ENCODE results near the gene TNFRSF6B. TPM values are rescaled to one million over a fixed set of nuclear protein-coding genes. Genes with fewer than 3 reads are reported as not detected.

TNFRSF6B gene
- total and polyA plus RNA-seq, 2 donors (not counting 3 experiments of a cell fraction or from before 2014, with no cell fraction given) = 0.69 to 11.3 TPM

- intact Hi-C loops (cut with micrococcal nuclease) (no loop called here), dilution Hi-C loops (cut with MboI; ENCODE audit: extremely low pct_ligation_motif_present, low sequenced_read_pairs) (no loop called here)
- Histone ChIP-seq H3K36me3 (ENCODE audit: control insufficient read depth in 2 of 2, extremely low read depth in 1 of 2, insufficient read depth in 2 of 2, low read length in 2 of 2) (peaks cover 2 to 40% of the 10 kb centered on the region in 2 experiments), H3K9ac (replicated peaks; ENCODE audit: extremely low read depth, insufficient read depth, low read length) (no peak overlapping the region), H2AFZ (ENCODE audit: low read depth, low read length) (no peak overlapping the region), H3K4me1 (ENCODE audit: control insufficient read depth, extremely low read depth, insufficient read depth, low read length) (no peaks in the 10 kb centered on the region), H3K27me3 (ENCODE audit: control insufficient read depth in 2 of 2, insufficient read depth in 2 of 2, low read length in 2 of 2) (no peaks in the 10 kb centered on the region), H3K79me2 (ENCODE audit: control insufficient read depth, insufficient read depth, low read length) (peaks cover 6% of the 10 kb centered on the region), H3K4me2 (ENCODE audit: insufficient read depth, low read length) (no peak overlapping the region), H3K27ac (ENCODE audit: insufficient read depth, low read depth, low read length) (no peak overlapping the region), H3K9me3 (replicated peaks; ENCODE audit: control insufficient read depth, insufficient read depth, low read length) (no peaks in the 10 kb centered on the region), H3K9me1 (replicated peaks; ENCODE audit: control insufficient read depth, extremely low read depth, insufficient read depth, low read length) (no peaks in the 10 kb centered on the region), H3K4me3 (replicated peaks in 1 of 3; ENCODE audit: insufficient read depth in 1 of 3, low read depth in 1 of 3, low read length in 3 of 3) (no peak overlapping the region), H4K20me1 (replicated peaks; ENCODE audit: control insufficient read depth, extremely low read depth, insufficient read depth, low read length) (no peaks in the 10 kb centered on the region)
- ChIA-PET CTCF (interaction anchor here (1.2 to 1.4 kb wide), 3 partner anchors 12 to 21 kb away, joined by 3 read pairs; partner anchors contain the start of gene STMN3), POLR2A (interaction anchor here (0.9 kb wide), 1 partner anchor 33 kb away, joined by 3 read pairs; no protein-coding TSS in a partner anchor)
- no peak for FAIRE-seq
- BruUV-seq (replicated peaks) = no TSS peak
- DNase-seq (ENCODE audit: low read depth, low spot score) = no peak
- no peak for TF ChIP-seq EZH2 (IDR thresholded peaks at IDR 0.05; ENCODE audit: borderline replicate concordance, low read depth, low read length, severe bottlenecking)
- TF ChIP-seq FOS (IDR thresholded peaks at IDR 0.05; ENCODE audit: borderline replicate concordance, insufficient read depth, low read length) = no peak
- TF ChIP-seq GATA2 (IDR thresholded peaks at IDR 0.05; ENCODE audit: insufficient read depth, insufficient read length, low read depth, low read length) = no peak
- TF ChIP-seq MYC (IDR thresholded peaks at IDR 0.05; ENCODE audit: low read depth, low read length) = no peak
- no peak for TF ChIP-seq POLR2A (IDR thresholded peaks at IDR 0.05; ENCODE audit: low read depth, low read length)
- no peak for TF ChIP-seq CTCF (IDR thresholded peaks at IDR 0.05; ENCODE audit: extremely low read depth in 1 of 2, insufficient read depth in 1 of 2, low read depth in 1 of 2, low read length in 2 of 2)
- TF ChIP-seq POLR2AphosphoS5 (IDR thresholded peaks at IDR 0.05; ENCODE audit: insufficient read depth, low read depth, low read length) = no peak
- TF ChIP-seq JUN (IDR thresholded peaks at IDR 0.05; ENCODE audit: borderline replicate concordance, insufficient read depth, insufficient read length, low read depth) = no peak
Measured at GRCh38 chr20:63665708-63666107, 30.7 kb upstream of the TNFRSF6B start.
